Neuronal stem cell (in vitro differentiated cells): ENCODE data around the gene ZFR2.

Source experiments
- DNase-seq: peaks from one replicate; pipeline ENCODE4 v3.0.0-alpha.2; 2013; ENCODE audit warnings: low spot score
- H2AFZ ChIP-seq: one replicate; pipeline ENCODE4 v1.6.1; 2013; ENCODE audit warnings: mild to moderate bottlenecking, low read length, inconsistent platforms
- H2AK5ac ChIP-seq: 2 replicates; pipeline ENCODE4 v1.6.1; 2013; ENCODE audit warnings: low read depth, mild to moderate bottlenecking, inconsistent platforms, low read length, moderate library complexity, mixed read lengths
- H2BK120ac ChIP-seq: 2 replicates; pipeline ENCODE4 v1.6.1; 2013; ENCODE audit warnings: low read depth, mild to moderate bottlenecking, inconsistent platforms, low read length, moderate library complexity, mixed read lengths
- H2BK12ac ChIP-seq: one replicate; pipeline ENCODE4 v1.6.1; 2013; ENCODE audit warnings: low read length, inconsistent platforms
- H2BK15ac ChIP-seq: 2 replicates; pipeline ENCODE4 v1.6.1; 2013; ENCODE audit warnings: mild to moderate bottlenecking, low read length, inconsistent platforms, mixed read lengths
- H2BK5ac ChIP-seq: one replicate; pipeline ENCODE4 v1.6.1; 2013; ENCODE audit warnings: inconsistent platforms, mild to moderate bottlenecking, low read length, moderate library complexity
- H3K14ac ChIP-seq: one replicate; pipeline ENCODE4 v1.6.1; 2013; ENCODE audit warnings: low read length, inconsistent platforms
- H3K18ac ChIP-seq: 2 replicates; pipeline ENCODE4 v1.6.1; 2013; ENCODE audit warnings: low read length, inconsistent platforms
- H3K23ac ChIP-seq: 2 replicates; pipeline ENCODE4 v1.6.1; 2013; ENCODE audit warnings: low read depth, mild to moderate bottlenecking, mixed read lengths, low read length, inconsistent platforms; ENCODE audit not compliant: poor library complexity
- H3K27ac ChIP-seq: replicated peaks from 3 replicates; pipeline ENCODE4 v1.5.1; 2013; ENCODE audit warnings: low read length, inconsistent platforms
- H3K27me3 ChIP-seq, 3 experiments: 2 replicates each; pipeline ENCODE4 v1.6.1; 2013; ENCODE audit warnings: low read length in 3 of 3, mild to moderate bottlenecking in 2 of 3, inconsistent platforms in 1 of 3, low read depth in 1 of 3, mixed read lengths in 1 of 3, moderate library complexity in 1 of 3; ENCODE audit not compliant: control insufficient read depth in 3 of 3, insufficient read depth in 3 of 3
- H3K36me3 ChIP-seq, 2 donors: replicated peaks in 1 of 2; 2 replicates each; pipeline ENCODE4 v1.6.1; 2013; ENCODE audit warnings: low read length in 2 of 2; ENCODE audit not compliant: control insufficient read depth in 2 of 2, insufficient read depth in 2 of 2
- H3K4ac ChIP-seq: 2 replicates; pipeline ENCODE4 v1.6.1; 2013; ENCODE audit warnings: inconsistent platforms, mild to moderate bottlenecking, low read length, moderate library complexity
- H3K4me1 ChIP-seq, 2 donors: 1 replicate in 1 of 2; 2 replicates in 1 of 2; pipeline ENCODE4 v1.6.1; 2013; ENCODE audit warnings: low read length in 2 of 2, low read depth in 1 of 2; ENCODE audit not compliant: control insufficient read depth in 2 of 2, insufficient read depth in 1 of 2
- H3K4me2 ChIP-seq: one replicate; pipeline ENCODE4 v1.6.1; 2013; ENCODE audit warnings: mild to moderate bottlenecking, low read length, inconsistent platforms; ENCODE audit not compliant: insufficient read depth, poor library complexity, severe bottlenecking
- H3K4me3 ChIP-seq, 2 donors: 2 replicates each; pipeline ENCODE4 v1.5.1; 2013; ENCODE audit warnings: low read length in 2 of 2, mild to moderate bottlenecking in 2 of 2, inconsistent platforms in 1 of 2, moderate library complexity in 1 of 2
- H3K79me1 ChIP-seq: one replicate; pipeline ENCODE4 v1.6.1; 2013; ENCODE audit warnings: low read depth, mild to moderate bottlenecking, inconsistent platforms, low read length, moderate library complexity
- H3K9ac ChIP-seq: one replicate; pipeline ENCODE4 v1.6.1; 2013; ENCODE audit warnings: mild to moderate bottlenecking, low read depth, low read length, inconsistent platforms; ENCODE audit not compliant: poor library complexity
- H3K9me3 ChIP-seq, 2 donors: replicated peaks in 1 of 2; 2 replicates each; pipeline versions ENCODE3 to v1.6.1; 2013; ENCODE audit warnings: low read length in 2 of 2, mild to moderate bottlenecking in 2 of 2, inconsistent platforms in 1 of 2, low read depth in 1 of 2, mixed read lengths in 1 of 2, moderate library complexity in 1 of 2; ENCODE audit not compliant: control insufficient read depth in 2 of 2, insufficient read depth in 1 of 2
- H4K8ac ChIP-seq: one replicate; pipeline ENCODE4 v1.6.1; 2013; ENCODE audit warnings: low read depth, mild to moderate bottlenecking, inconsistent platforms, low read length, moderate library complexity
- H4K91ac ChIP-seq: one replicate; pipeline ENCODE4 v1.6.1; 2013; ENCODE audit warnings: low read length, low read depth, mild to moderate bottlenecking, inconsistent platforms; ENCODE audit not compliant: poor library complexity
- WGBS, 2 donors: extraction: QIAGEN DNeasy Blood & Tissue Kit; methylation state at CpG; one replicate each; pipeline ENCODE4 v1.1.7; 2013; ENCODE audit warnings: missing lambda C conversion rate in 2 of 2, mixed read lengths in 1 of 2; ENCODE audit not compliant: insufficient read length in 2 of 2, insufficient replicate concordance in 1 of 2; ENCODE audit errors: extremely low coverage in 2 of 2; 5-methylcytosine and 5-hydroxymethylcytosine counted together

ZFR2 gene

DNA sequence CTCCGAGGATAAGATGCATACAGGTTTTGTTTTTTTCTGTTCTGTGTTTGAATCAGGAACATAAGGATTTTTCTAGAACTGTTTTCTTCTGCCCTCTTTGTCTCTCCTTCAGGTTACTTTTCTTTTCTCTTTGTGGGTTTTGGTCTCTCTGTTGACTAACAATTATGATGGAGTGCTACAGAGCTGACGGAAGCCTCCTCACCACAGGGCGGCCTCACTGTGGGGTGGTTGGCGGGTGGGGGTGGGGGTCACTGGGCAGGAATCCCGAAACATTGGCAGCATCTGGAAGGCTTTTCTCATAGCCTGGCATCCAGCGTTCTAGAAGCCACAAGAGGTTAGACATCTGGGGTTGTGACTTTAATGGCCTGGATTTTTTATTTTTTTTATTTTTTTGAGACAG is 70.7 kb downstream of the ZFR2 start:
- Histone ChIP-seq H3K9me3 (peaks cover 0 to 4% of the 10 kb centered on the region in 2 donors), H2AK5ac (no peak overlapping the region), H2BK12ac (no peak overlapping the region), H3K4me1 (peaks cover 7 to 9% of the 10 kb centered on the region in 2 donors), H3K27ac (no peak overlapping the region), H3K23ac (no peak overlapping the region), H3K36me3 (no peaks in the 10 kb centered on the region), H4K8ac (no peak overlapping the region), H2BK15ac (no peak overlapping the region), H3K79me1 (no peaks in the 10 kb centered on the region), H3K9ac (no peak overlapping the region), H2BK120ac (no peak overlapping the region), H3K4me3 (no peak overlapping the region), H2BK5ac (no peak overlapping the region), H3K18ac (no peak overlapping the region), H3K4ac (no peak overlapping the region), H3K4me2 (no peak overlapping the region), H2AFZ (no peak overlapping the region), H4K91ac (no peak overlapping the region), H3K27me3 (peaks cover 0 to 37% (median 21%) of the 10 kb centered on the region in 3 experiments), H3K14ac (no peak overlapping the region)
- DNase-seq, result no peak
- no CpG with 5 or more reads among the region's 6 CpGs for WGBS, 2 donors

- WGBS, 2 donors, result no CpG with 5 or more reads among the region's 2 CpGs
- Histone ChIP-seq H3K27ac (no peak overlapping the region), H3K36me3 (no peaks in the 10 kb centered on the region), H2AK5ac (no peak overlapping the region), H3K9ac (no peak overlapping the region), H3K4me1 (peaks cover 2 to 3% of the 10 kb centered on the region in 2 donors), H2BK12ac (no peak overlapping the region), H3K9me3 (peaks cover 0 to 4% of the 10 kb centered on the region in 2 donors), H4K91ac (no peak overlapping the region), H3K23ac (no peak overlapping the region), H2BK5ac (no peak overlapping the region), H3K4me2 (no peak overlapping the region), H3K4ac (no peak overlapping the region), H3K4me3 (no peak overlapping the region), H2BK120ac (no peak overlapping the region), H3K27me3 (peaks cover 0 to 20% (median 9%) of the 10 kb centered on the region in 3 experiments), H3K18ac (no peak overlapping the region), H2BK15ac (no peak overlapping the region), H2AFZ (no peak overlapping the region), H4K8ac (no peak overlapping the region), H3K79me1 (no peaks in the 10 kb centered on the region), H3K14ac (no peak overlapping the region)
- no peak for DNase-seq
Observed at GRCh38 chr19:3796358-3796757, 72.5 kb downstream of the ZFR2 start.

- no peak overlapping the region for H3K9ac ChIP-seq
- no peak overlapping the region for H3K4me2 ChIP-seq
- H2BK15ac ChIP-seq, result no peak overlapping the region
- DNase-seq, result no peak
- H3K79me1 ChIP-seq, result no peaks in the 10 kb centered on the region
- H2BK12ac ChIP-seq, result no peak overlapping the region
- WGBS, 2 donors, result no CpG with 5 or more reads among the region's 3 CpGs
- peaks cover 2 to 8% of the 10 kb centered on the region in 2 donors for H3K9me3 ChIP-seq
- no peak overlapping the region for H2BK5ac ChIP-seq
- H4K91ac ChIP-seq, result no peak overlapping the region
- no peak overlapping the region for H2AK5ac ChIP-seq
- no peaks in the 10 kb centered on the region for H3K4me1 ChIP-seq
- peaks cover 0 to 15% (median 0%) of the 10 kb centered on the region in 3 experiments for H3K27me3 ChIP-seq
- H3K4ac ChIP-seq, result no peak overlapping the region
- H3K18ac ChIP-seq, result no peak overlapping the region
- H3K23ac ChIP-seq, result no peak overlapping the region
- no peak overlapping the region for H2AFZ ChIP-seq
- no peak overlapping the region for H2BK120ac ChIP-seq
- no peak overlapping the region for H3K4me3 ChIP-seq
- H3K36me3 ChIP-seq, result no peaks in the 10 kb centered on the region
- H3K14ac ChIP-seq, result no peak overlapping the region
- no peak overlapping the region for H3K27ac ChIP-seq
- H4K8ac ChIP-seq, result no peak overlapping the region
Observed at GRCh38 chr19:3793799-3794198, 75.0 kb downstream of the ZFR2 start.

- no peak overlapping the region for H3K4me2 ChIP-seq
- H2BK15ac ChIP-seq, result no peak overlapping the region
- no peak overlapping the region for H3K4me3 ChIP-seq
- no CpG with 5 or more reads among the region's 3 CpGs for WGBS, 2 donors
- no peak overlapping the region for H3K4ac ChIP-seq
- no peaks in the 10 kb centered on the region for H3K36me3 ChIP-seq
- H3K79me1 ChIP-seq, result no peaks in the 10 kb centered on the region
- H2BK12ac ChIP-seq, result no peak overlapping the region
- H3K18ac ChIP-seq, result no peak overlapping the region
- H3K14ac ChIP-seq, result no peak overlapping the region
- no peak overlapping the region for H3K9ac ChIP-seq
- no peak overlapping the region for H2AK5ac ChIP-seq
- H3K27ac ChIP-seq, result no peak overlapping the region
- H2AFZ ChIP-seq, result no peak overlapping the region
- peaks cover 2 to 8% of the 10 kb centered on the region in 2 donors for H3K9me3 ChIP-seq
- no peak for DNase-seq
- no peak overlapping the region for H4K8ac ChIP-seq
- no peak overlapping the region for H2BK120ac ChIP-seq
- no peak overlapping the region for H3K23ac ChIP-seq
- no peaks in the 10 kb centered on the region for H3K4me1 ChIP-seq
- H4K91ac ChIP-seq, result no peak overlapping the region
- H3K27me3 ChIP-seq, result peaks cover 0 to 23% (median 0%) of the 10 kb centered on the region in 3 experiments
- H2BK5ac ChIP-seq, result no peak overlapping the region
Observed at GRCh38 chr19:3792114-3792513, 76.7 kb downstream of the ZFR2 start.
